Esophagus squamous epithelium (tissue), 4 donors: ENCODE measurements around the gene AKR1C4.
A peak's percentile ranks its signal among the peaks of the same experiment; 100 is the strongest.

Experiments
- CTCF ChIP-seq, 6 experiments: fragments of 450-650 bp in 4 of 6; fragments of 200-600 bp in 2 of 6; sonication (generic) in 2 of 6; IDR thresholded peaks; one replicate each; pipeline ENCODE4 v1.5.1; 2016 to 2019; ENCODE audit warnings: antibody characterized with exemption in 6 of 6, mild to moderate bottlenecking in 4 of 6, moderate library complexity in 4 of 6
- POLR2A ChIP-seq, 4 donors: fragments of 450-650 bp; IDR thresholded peaks; one replicate each; pipeline ENCODE4 v1.6.1; 2017; ENCODE audit warnings: antibody characterized with exemption in 4 of 4, mild to moderate bottlenecking in 4 of 4, moderate library complexity in 3 of 4

GRCh38 chr10:5199398-5199797 is 2.8 kb downstream of the AKR1C4 start:
- no peak for TF ChIP-seq POLR2A (IDR thresholded peaks at IDR 0.05)
- peak in 1 of 6 experiments; percentile 10 for TF ChIP-seq CTCF (IDR thresholded peaks at IDR 0.05)
